HCT116 (cell line): ENCODE measurements around the gene EP400.

Experiments
- CEBPB ChIP-seq: IDR thresholded peaks from 2 replicates; pipeline ENCODE4 v1.6.1; 2012; ENCODE audit warnings: low read depth
- CTCF ChIP-seq, 3 experiments: fragments of 200-600 bp in 1 of 3; sonication (generic) in 1 of 3; IDR thresholded peaks in 2 of 3; conservative IDR thresholded peaks in 1 of 3; 2 replicates each; pipeline ENCODE4 v1.5.1; 2012 to 2017; ENCODE audit warnings: low read depth in 2 of 3, low read length in 2 of 3, antibody characterized with exemption in 1 of 3, borderline replicate concordance in 1 of 3, control low read depth in 1 of 3, mild to moderate bottlenecking in 1 of 3, mixed read lengths in 1 of 3, mixed run types in 1 of 3, moderate library complexity in 1 of 3; ENCODE audit not compliant: insufficient read depth in 1 of 3
- EGR1 ChIP-seq: IDR thresholded peaks from 2 replicates; pipeline ENCODE4 v1.6.1; 2012; ENCODE audit warnings: low read depth
- EZH2phosphoT487 ChIP-seq: fragments of 200-600 bp; IDR thresholded peaks from 2 replicates; pipeline ENCODE4 v1.6.1; 2018; ENCODE audit warnings: antibody characterized with exemption, borderline replicate concordance
- JUND ChIP-seq: IDR thresholded peaks from 2 replicates; pipeline ENCODE4 v1.6.1; 2012
- RAD21 ChIP-seq: IDR thresholded peaks from 2 replicates; pipeline ENCODE4 v1.6.1; 2012; ENCODE audit warnings: low read depth, mild to moderate bottlenecking
- REST ChIP-seq: IDR thresholded peaks from 2 replicates; pipeline ENCODE4 v1.6.1; 2012; ENCODE audit warnings: low read depth
- ZBTB33 ChIP-seq: IDR thresholded peaks from 2 replicates; pipeline ENCODE4 v1.6.1; 2011; ENCODE audit warnings: mild to moderate bottlenecking, low read length, moderate library complexity; ENCODE audit not compliant: insufficient replicate concordance; ENCODE audit errors: extremely low read depth

- TF ChIP-seq JUND = no peak
- TF ChIP-seq ZBTB33 = no peak
- no peak for TF ChIP-seq RAD21
- no peak for TF ChIP-seq CEBPB
- TF ChIP-seq CTCF (IDR thresholded peaks at IDR 0.05 in 2 of 3, conservative IDR thresholded peaks at IDR 0.05 in 1 of 3; ENCODE audit: borderline replicate concordance in 1 of 3, insufficient read depth in 1 of 3, low read depth in 2 of 3, low read length in 2 of 3) = no peak
- no peak for TF ChIP-seq EGR1
- TF ChIP-seq EZH2phosphoT487 = no peak
- no peak for TF ChIP-seq REST
Observed at GRCh38 chr12:132068250-132068649, 118.5 kb downstream of the EP400 start.
